A673 (cell line): Measurements from ENCODE around the gene BGN. TPM values are rescaled to one million over a fixed set of nuclear protein-coding genes. Genes with fewer than 3 reads are reported as not detected.

ENCODE experiments used
- BruUV-seq: library from RNA; stranded (reverse); fragments of 400-500 nt; replicated peaks from 2 replicates; lab custom pipeline; 2021; lab: Mats Ljungman, UMichigan
- CTCF ChIA-PET: fragments of 300-600 bp; sonication (Branson Sonifier 250); formaldehyde crosslinking; loops from one replicate; lab custom pipeline; 2022; ENCODE audit warnings: antibody characterized with exemption; lab: Charles Lee
- POLR2A ChIA-PET: fragments of 300-600 bp; sonication (Branson Sonifier 250); formaldehyde crosslinking; loops from one replicate; lab custom pipeline; 2022; ENCODE audit warnings: antibody characterized with exemption; ENCODE audit not compliant: low non-redundant PET; lab: Charles Lee
- DNase-seq: peaks from one replicate; pipeline ENCODE4 v3.0.0-alpha.2; 2015; ENCODE audit warnings: low spot score
- H3K27ac ChIP-seq: fragments of 200-600 bp; sonication (generic); 2 replicates; pipeline ENCODE4 v1.5.1; 2016; ENCODE audit warnings: mixed run types, low read depth, mild to moderate bottlenecking, mixed read lengths, antibody characterized with exemption, low read length; ENCODE audit not compliant: poor library complexity, severe bottlenecking
- H3K27me3 ChIP-seq: fragments of 200-600 bp; sonication (generic); replicated peaks from 2 replicates; pipeline ENCODE4 v1.6.1; 2017; ENCODE audit warnings: mixed run types, low read depth, mild to moderate bottlenecking, mixed read lengths, antibody characterized with exemption, low read length; ENCODE audit not compliant: insufficient read depth, poor library complexity
- H3K36me3 ChIP-seq: fragments of 200-600 bp; sonication (generic); 2 replicates; pipeline ENCODE4 v1.6.1; 2016; ENCODE audit warnings: mixed run types, mild to moderate bottlenecking, mixed read lengths, antibody characterized with exemption, low read length; ENCODE audit not compliant: insufficient read depth, poor library complexity, severe bottlenecking
- H3K4me1 ChIP-seq: fragments of 200-600 bp; sonication (generic); 2 replicates; pipeline ENCODE4 v1.6.1; 2017; ENCODE audit warnings: mixed run types, mild to moderate bottlenecking, mixed read lengths, antibody characterized with exemption, low read length; ENCODE audit not compliant: insufficient read depth, poor library complexity, severe bottlenecking
- H3K4me3 ChIP-seq: fragments of 200-600 bp; sonication (generic); 2 replicates; pipeline ENCODE4 v1.5.1; 2016; ENCODE audit warnings: low read depth, mixed run types, mild to moderate bottlenecking, mixed read lengths, low read length; ENCODE audit not compliant: poor library complexity, severe bottlenecking
- H3K9me3 ChIP-seq: fragments of 200-600 bp; sonication (generic); 2 replicates; pipeline ENCODE4 v1.6.1; 2016; ENCODE audit warnings: mixed run types, low read depth, mild to moderate bottlenecking, mixed read lengths, antibody characterized with exemption, low read length; ENCODE audit not compliant: poor library complexity, severe bottlenecking
- CTCF ChIP-seq: fragments of 300-800, 200-600 bp; sonication (generic); conservative IDR thresholded peaks from 2 replicates; pipeline ENCODE4 v1.5.1; 2017; ENCODE audit warnings: low read depth, mild to moderate bottlenecking, antibody characterized with exemption, low read length, moderate library complexity, mixed read lengths
- EZH2 ChIP-seq: fragments of 200-600 bp; sonication (generic); IDR thresholded peaks from 2 replicates; pipeline ENCODE4 v1.6.1; 2017; ENCODE audit warnings: borderline replicate concordance, low read depth, mild to moderate bottlenecking, mixed read lengths, antibody characterized with exemption, low read length; ENCODE audit not compliant: poor library complexity, severe bottlenecking
- intact Hi-C: fragments of 100-400 bp; cut with micrococcal nuclease; formaldehyde crosslinking; loops from one replicate; pipeline ENCODE4 v1.10.0; 2022; ENCODE audit not compliant: unreplicated experiment
- total RNA-seq: library from RNA; stranded (reverse); gene quantifications from 2 replicates; pipeline ENCODE4 v1.2.3, GENCODE V29; 2021

The BGN gene
- total RNA-seq, 1 experiment from 2014 or later, result 51.8 TPM

- no peaks in the 10 kb centered on the region for H3K27me3 ChIP-seq
- no peaks in the 10 kb centered on the region for H3K4me1 ChIP-seq
- no peak for DNase-seq
- BruUV-seq, result no TSS peak
- H3K27ac ChIP-seq, result no peak overlapping the region
- intact Hi-C loops, result no loop called here
- ChIA-PET POLR2A (no interaction called here), CTCF (no interaction called here)
- H3K4me3 ChIP-seq, result no peak overlapping the region
- no peaks in the 10 kb centered on the region for H3K9me3 ChIP-seq
- TF ChIP-seq CTCF, result no peak
- TF ChIP-seq EZH2, result no peak
- H3K36me3 ChIP-seq, result no peaks in the 10 kb centered on the region
Observed at GRCh38 chrX:153455571-153455970, 39.2 kb upstream of the BGN start.

GRCh38 chrX:153456161-153456560 lies 38.6 kb upstream of the BGN start:
- intact Hi-C loops, result no loop called here

GRCh38 chrX:153456704-153457103 lies 38.1 kb upstream of the BGN start:
- H3K27ac ChIP-seq, result no peak overlapping the region
- DNase-seq, result no peak
- ChIA-PET CTCF (no interaction called here), POLR2A (no interaction called here)
- no peak overlapping the region for H3K4me3 ChIP-seq
- H3K9me3 ChIP-seq, result no peaks in the 10 kb centered on the region
- H3K27me3 ChIP-seq, result no peaks in the 10 kb centered on the region
- BruUV-seq, result no TSS peak
- no peaks in the 10 kb centered on the region for H3K4me1 ChIP-seq
- H3K36me3 ChIP-seq, result no peaks in the 10 kb centered on the region
- TF ChIP-seq CTCF (no peak), EZH2 (no peak)
- intact Hi-C loops, result no loop called here

More at GRCh38 chrX:153456161-153456560, 38.6 kb upstream of the BGN start:
- no peak for DNase-seq
- TF ChIP-seq CTCF (no peak), EZH2 (no peak)
- Histone ChIP-seq H3K27ac (no peak overlapping the region), H3K27me3 (no peaks in the 10 kb centered on the region), H3K9me3 (no peaks in the 10 kb centered on the region), H3K4me1 (no peaks in the 10 kb centered on the region), H3K36me3 (no peaks in the 10 kb centered on the region), H3K4me3 (no peak overlapping the region)
- POLR2A ChIA-PET, result no interaction called here
- no TSS peak for BruUV-seq
- CTCF ChIA-PET, result no interaction called here
